K562 (cell line): ENCODE data around the gene CHD5. TPM values are rescaled to one million over a fixed set of nuclear protein-coding genes. Genes with fewer than 3 reads are reported as not detected.

Experiments used
- CTBP1 ChIP-seq: fragments of 450-650 bp; IDR thresholded peaks from 2 replicates; pipeline ENCODE4 v1.6.1; 2016; ENCODE audit warnings: borderline replicate concordance
- EP400 ChIP-seq: fragments of 450-650 bp; IDR thresholded peaks from 2 replicates; pipeline ENCODE4 v1.6.1; 2017; ENCODE audit warnings: antibody characterized with exemption, mild to moderate bottlenecking, moderate library complexity
- FOXP4 ChIP-seq: sonication (generic); formaldehyde crosslinking; IDR thresholded peaks from 2 replicates; pipeline ENCODE4 v1.8.0; 2022; ENCODE audit warnings: mild to moderate bottlenecking, missing genetic modification reagents, borderline replicate concordance
- GTF3C2 ChIP-seq: IDR thresholded peaks from 3 replicates; pipeline ENCODE4 v1.6.1; 2011; ENCODE audit warnings: borderline replicate concordance, mild to moderate bottlenecking, moderate library complexity; ENCODE audit not compliant: insufficient read length; ENCODE audit errors: extremely low read depth
- HDAC1 ChIP-seq, 2 experiments: fragments of 450-650 bp; IDR thresholded peaks; 2 replicates each; pipeline ENCODE4 v1.6.1; 2016 to 2017; ENCODE audit warnings: inconsistent platforms in 1 of 2, mild to moderate bottlenecking in 1 of 2, moderate library complexity in 1 of 2
- MCM7 ChIP-seq, 2 experiments: fragments of 450-650 bp; IDR thresholded peaks; 2 replicates each; pipeline ENCODE4 v1.6.1; 2016 to 2018
- MIER1 ChIP-seq: fragments of 450-650 bp; IDR thresholded peaks from 2 replicates; pipeline ENCODE4 v1.6.1; 2016; ENCODE audit warnings: antibody characterized with exemption, mild to moderate bottlenecking, low read depth
- RBM15 ChIP-seq: fragments of 200-400 bp; formaldehyde crosslinking; IDR thresholded peaks from 2 replicates; pipeline ENCODE4 v1.6.1; 2018; ENCODE audit warnings: mild to moderate bottlenecking, low read length, moderate library complexity; ENCODE audit not compliant: insufficient read depth
- RCOR1 ChIP-seq, 2 experiments: IDR thresholded peaks; 2 replicates each; pipeline ENCODE4 v1.6.1; 2012; ENCODE audit warnings: low read depth in 2 of 2, low read length in 2 of 2, borderline replicate concordance in 1 of 2, improper control_type of control experiment in 1 of 2
- ZBTB33 ChIP-seq: sonication (generic); formaldehyde crosslinking; IDR thresholded peaks from 2 replicates; pipeline ENCODE4 v1.8.1; 2023; ENCODE audit warnings: mild to moderate bottlenecking, missing genetic modification reagents
- ZNF277 ChIP-seq: fragments of 250-450 bp; sonication (Bioruptor Pico); IDR thresholded peaks from 2 replicates; pipeline ENCODE4 v1.8.0; 2022; ENCODE audit warnings: inconsistent platforms, mild to moderate bottlenecking, moderate library complexity, borderline replicate concordance
- ZNF592 ChIP-seq: fragments of 450-650 bp; IDR thresholded peaks from 2 replicates; pipeline ENCODE4 v1.6.1; 2017; ENCODE audit warnings: antibody characterized with exemption, mild to moderate bottlenecking
- polyA plus RNA-seq, 8 experiments: library from polyadenylated mRNA; depleted of rRNA in 4 of 8; stranded (reverse) in 5 of 8; unstranded in 3 of 8; fragments of >200 nt; fragmentation: Nextera tagmentation in 2 of 8; fragmentation: Illumina TruSeq in 1 of 8; extraction: Ambion mirVana in 2 of 8; extraction: Trizol in 1 of 8; gene quantifications; 2 replicates each; pipeline versions ENCODE4 v1.2.1 to v1.2.3, GENCODE V29; 2011 to 2014; ENCODE audit warnings: inconsistent platforms in 1 of 8, missing spikeins in 1 of 8
- total RNA-seq, 7 experiments: library from RNA; depleted of rRNA in 6 of 7; stranded (reverse); fragments of >200 nt in 6 of 7; fragmentation: Illumina TruSeq in 2 of 7; extraction: Trizol in 2 of 7; gene quantifications; 2 replicates each; pipeline versions ENCODE4 v1.2.1 to v1.2.3, GENCODE V29; 2011 to 2021; ENCODE audit warnings: low replicate concordance in 1 of 7

Gene CHD5
- total and polyA plus RNA-seq, 9 of the 15 experiments (the other 6 are each of a cell fraction or from before 2014, with no cell fraction given), result 0.03 to 0.52 (median 0.11) TPM; not detected in 2

- TF ChIP-seq ZNF592 (no peak), HDAC1 (IDR thresholded peaks at IDR 0.05) (peak in 1 of 2 experiments; percentile 98; a peak in 2 of 4 replicates), MIER1 (peak; percentile 60; the same call in 1 of the 2 replicates), RCOR1 (IDR thresholded peaks at IDR 0.05; ENCODE audit: borderline replicate concordance in 1 of 2, low read depth in 2 of 2, low read length in 2 of 2) (peak in 1 of 2 experiments; percentile 75; a peak in 2 of 4 replicates), GTF3C2 (no peak), MCM7 (IDR thresholded peaks at IDR 0.05) (no peak), FOXP4 (CRISPR knock-in tag) (peak; percentile 51; the same call in 1 of the 2 replicates), EP400 (peak; percentile 99), ZNF277 (no peak), ZBTB33 (CRISPR knock-in tag) (peak; percentile 78), RBM15 (no peak), CTBP1 (peak; percentile 76)
These were observed 19.4 kb upstream of the CHD5 start, which contains the start of gene RPL22 (continued) for GRCh38 chr1:6199298-6200187.
